Panc1 (cell line): Measurements from ENCODE around the gene GM2A. TPM values are rescaled to one million over a fixed set of nuclear protein-coding genes. Genes with fewer than 3 reads are reported as not detected.

Experiments
- ATAC-seq: fragments of 200-7000 bp; cut with Tn5 transposase; 2 replicates; pipeline ENCODE4 v1.9.1; 2020; ENCODE audit warnings: mild to moderate bottlenecking, moderate library complexity
- BruUV-seq: library from RNA; stranded (reverse); fragments of 400-500 nt; replicated peaks from 2 replicates; lab custom pipeline; 2021; lab: Mats Ljungman, UMichigan
- CTCF ChIA-PET: fragments of 300-600 bp; sonication (Branson Sonifier 250); formaldehyde crosslinking; loops from one replicate; lab custom pipeline; 2022; ENCODE audit warnings: antibody characterized with exemption; lab: Charles Lee
- POLR2A ChIA-PET: fragments of 300-600 bp; sonication (Branson Sonifier 250); formaldehyde crosslinking; loops from one replicate; lab custom pipeline; 2022; ENCODE audit warnings: antibody characterized with exemption; lab: Charles Lee
- DNase-seq: peaks from one replicate; pipeline ENCODE4 v3.0.0-alpha.2; 2010; ENCODE audit warnings: low read depth, low spot score
- H3K27ac ChIP-seq: 2 replicates; pipeline ENCODE4 v1.5.1; 2011; ENCODE audit warnings: mild to moderate bottlenecking, low read length, inconsistent platforms
- H3K27me3 ChIP-seq: fragments of 200-500 bp; sonication (Bioruptor generic); 2 replicates; pipeline ENCODE4 v1.6.0; 2014; ENCODE audit warnings: low read length, inconsistent platforms; ENCODE audit not compliant: control insufficient read depth, insufficient read depth
- H3K36me3 ChIP-seq: fragments of 200-500 bp; sonication (Bioruptor generic); 2 replicates; pipeline ENCODE4 v1.5.1; 2014; ENCODE audit warnings: inconsistent platforms, mild to moderate bottlenecking, low read length, moderate library complexity; ENCODE audit not compliant: control insufficient read depth, insufficient read depth
- H3K4me1 ChIP-seq: 2 replicates; pipeline ENCODE4 v1.5.1; 2011; ENCODE audit warnings: inconsistent platforms, mild to moderate bottlenecking, low read length, moderate library complexity; ENCODE audit not compliant: control insufficient read depth, insufficient read depth
- H3K4me3 ChIP-seq, 2 experiments: 2 replicates each; pipeline ENCODE4 v1.5.1; 2011 to 2012; ENCODE audit warnings: low read depth in 2 of 2, low read length in 2 of 2, mild to moderate bottlenecking in 2 of 2, inconsistent platforms in 1 of 2, moderate library complexity in 1 of 2
- H3K9me3 ChIP-seq: fragments of 200-500 bp; sonication (Bioruptor generic); 2 replicates; pipeline ENCODE4 v1.5.1; 2014; ENCODE audit warnings: low read depth, mild to moderate bottlenecking, inconsistent platforms, low read length, moderate library complexity; ENCODE audit not compliant: control insufficient read depth, insufficient read depth
- POLR2AphosphoS5 ChIP-seq: IDR thresholded peaks from 2 replicates; pipeline ENCODE4 v1.6.1; 2012; ENCODE audit warnings: mild to moderate bottlenecking, low read depth, low read length, moderate library complexity
- REST ChIP-seq, 2 experiments: IDR thresholded peaks; 2 replicates each; pipeline ENCODE4 v1.6.1; 2011 to 2012; ENCODE audit warnings: low read depth in 2 of 2, control low read depth in 1 of 2, low read length in 1 of 2, mild to moderate bottlenecking in 1 of 2, moderate library complexity in 1 of 2; ENCODE audit not compliant: insufficient read depth in 1 of 2
- SIN3A ChIP-seq: IDR thresholded peaks from 2 replicates; pipeline ENCODE4 v1.6.1; 2012; ENCODE audit warnings: low read depth, mild to moderate bottlenecking, low read length, moderate library complexity, borderline replicate concordance; ENCODE audit not compliant: insufficient read depth
- TCF7L2 ChIP-seq: IDR thresholded peaks from 2 replicates; pipeline ENCODE4 v1.6.1; 2011; ENCODE audit warnings: mild to moderate bottlenecking, low read depth, low read length, inconsistent platforms
- in situ Hi-C: cut with HindIII; loops from 2 replicates; pipeline ENCODE4 v1.10.0; 2016; ENCODE audit warnings: low sequenced_read_pairs, low pct_unique_long_range_greater_than_20kb
- intact Hi-C: fragments of 100-400 bp; cut with micrococcal nuclease; formaldehyde crosslinking; loops from one replicate; pipeline ENCODE4 v1.10.0; 2022; ENCODE audit not compliant: unreplicated experiment
- total RNA-seq: library from RNA; stranded (reverse); gene quantifications from one replicate; pipeline ENCODE4 v1.2.1, GENCODE V29; 2021; ENCODE audit not compliant: unreplicated experiment
- TF ChIP-seq, protein P1 (sequence below): fragments of 450-650 bp; IDR thresholded peaks from 2 replicates; pipeline ENCODE4 v1.5.1; 2017; ENCODE audit warnings: mild to moderate bottlenecking

Gene GM2A
- total RNA-seq, 1 experiment from 2014 or later: 40.7 TPM

DNA sequence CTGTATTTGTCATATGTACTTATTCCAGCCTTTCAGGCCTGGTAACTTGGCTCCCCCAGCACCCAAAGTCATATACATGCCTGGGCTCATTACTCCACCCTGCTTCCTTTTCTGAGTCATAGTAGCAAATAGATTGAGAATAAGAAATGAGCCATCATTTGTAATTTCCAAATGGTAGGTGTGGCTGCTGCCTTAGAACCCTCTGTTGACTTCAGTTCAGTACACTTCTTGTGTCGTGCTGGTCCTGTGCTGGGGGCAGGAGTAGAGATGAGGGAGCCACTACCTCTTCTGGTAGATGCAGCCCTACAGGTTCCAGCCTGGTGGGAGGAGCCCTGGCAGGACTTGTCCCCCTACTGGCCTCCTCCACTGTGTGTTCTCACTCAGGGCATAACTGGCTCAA, 11.1 kb downstream of the GM2A start:
- intact Hi-C loops (no loop called here), in situ Hi-C loops (no loop called here)
- H3K27ac ChIP-seq: no peak overlapping the region
- no peaks in the 10 kb centered on the region for H3K4me1 ChIP-seq
- ChIA-PET CTCF (no interaction called here), POLR2A (no interaction called here)
- ATAC-seq (no peak), DNase-seq (no peak)
- no peak overlapping the region for H3K4me3 ChIP-seq
- no TSS peak for BruUV-seq
- no peaks in the 10 kb centered on the region for H3K36me3 ChIP-seq
- TF ChIP-seq, protein P1, sequence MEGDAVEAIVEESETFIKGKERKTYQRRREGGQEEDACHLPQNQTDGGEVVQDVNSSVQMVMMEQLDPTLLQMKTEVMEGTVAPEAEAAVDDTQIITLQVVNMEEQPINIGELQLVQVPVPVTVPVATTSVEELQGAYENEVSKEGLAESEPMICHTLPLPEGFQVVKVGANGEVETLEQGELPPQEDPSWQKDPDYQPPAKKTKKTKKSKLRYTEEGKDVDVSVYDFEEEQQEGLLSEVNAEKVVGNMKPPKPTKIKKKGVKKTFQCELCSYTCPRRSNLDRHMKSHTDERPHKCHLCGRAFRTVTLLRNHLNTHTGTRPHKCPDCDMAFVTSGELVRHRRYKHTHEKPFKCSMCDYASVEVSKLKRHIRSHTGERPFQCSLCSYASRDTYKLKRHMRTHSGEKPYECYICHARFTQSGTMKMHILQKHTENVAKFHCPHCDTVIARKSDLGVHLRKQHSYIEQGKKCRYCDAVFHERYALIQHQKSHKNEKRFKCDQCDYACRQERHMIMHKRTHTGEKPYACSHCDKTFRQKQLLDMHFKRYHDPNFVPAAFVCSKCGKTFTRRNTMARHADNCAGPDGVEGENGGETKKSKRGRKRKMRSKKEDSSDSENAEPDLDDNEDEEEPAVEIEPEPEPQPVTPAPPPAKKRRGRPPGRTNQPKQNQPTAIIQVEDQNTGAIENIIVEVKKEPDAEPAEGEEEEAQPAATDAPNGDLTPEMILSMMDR: no peak
- TF ChIP-seq SIN3A (no peak), TCF7L2 (no peak), POLR2AphosphoS5 (no peak)
- H3K9me3 ChIP-seq: no peaks in the 10 kb centered on the region
- H3K27me3 ChIP-seq: no peaks in the 10 kb centered on the region

- no peak for DNase-seq
- CTCF ChIA-PET: no interaction called here
- intact Hi-C loops: no loop called here
- no peak for TF ChIP-seq TCF7L2
- Histone ChIP-seq H3K9me3 (no peaks in the 10 kb centered on the region), H3K36me3 (no peaks in the 10 kb centered on the region), H3K27ac (no peak overlapping the region), H3K4me3 (no peak overlapping the region), H3K4me1 (no peaks in the 10 kb centered on the region), H3K27me3 (no peaks in the 10 kb centered on the region)
- POLR2A ChIA-PET: no interaction called here
- no TSS peak for BruUV-seq
- no peak for ATAC-seq
- in situ Hi-C loops: no loop called here
Measured at GRCh38 chr5:151267491-151268260, 14.7 kb downstream of the GM2A start.

DNA sequence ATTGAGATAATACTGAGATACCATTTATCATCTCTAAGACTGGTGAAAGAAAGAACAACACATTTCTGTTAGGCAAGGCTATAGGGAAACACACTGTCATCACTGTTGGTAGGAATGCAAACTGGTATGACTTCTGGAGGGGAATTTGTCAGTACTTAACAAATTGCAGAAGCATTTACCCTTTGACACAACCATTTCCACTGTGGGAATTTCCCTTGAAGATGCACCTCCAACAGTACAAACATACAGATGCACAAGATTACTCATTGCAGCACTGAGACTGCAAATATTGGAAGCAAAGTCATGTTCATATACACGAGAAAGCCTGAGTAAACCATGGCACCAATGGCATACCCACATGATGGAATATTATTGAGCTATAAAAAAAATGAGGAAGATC, 17.6 kb downstream of the GM2A start:
- DNase-seq (no peak), ATAC-seq (peak; percentile 58; the same call in 1 of the 2 replicates)
- Histone ChIP-seq H3K27me3 (no peaks in the 10 kb centered on the region), H3K9me3 (no peaks in the 10 kb centered on the region), H3K4me3 (no peak overlapping the region), H3K4me1 (no peaks in the 10 kb centered on the region), H3K27ac (no peak overlapping the region), H3K36me3 (no peaks in the 10 kb centered on the region)
- ChIA-PET POLR2A (no interaction called here), CTCF (no interaction called here)
- no peak for TF ChIP-seq TCF7L2
- TF ChIP-seq, protein P1: no peak
- TF ChIP-seq SIN3A: no peak
- TF ChIP-seq POLR2AphosphoS5: no peak
- TF ChIP-seq REST (IDR thresholded peaks at IDR 0.05; ENCODE audit: insufficient read depth in 1 of 2, low read depth in 2 of 2, low read length in 1 of 2): no peak
- BruUV-seq: no TSS peak
- intact Hi-C loops (no loop called here), in situ Hi-C loops (no loop called here)
